WI38 (cell line): ENCODE measurements around the gene WWOX.

Experiments used
- H3K4me3 ChIP-seq: 2 replicates; pipeline ENCODE4 v1.5.1; 2011; ENCODE audit warnings: low read depth, mild to moderate bottlenecking, control low read depth, low read length
- TF ChIP-seq, protein P1 (sequence below): IDR thresholded peaks from 2 replicates; pipeline ENCODE4 v1.5.1; 2012; ENCODE audit warnings: low read depth, mild to moderate bottlenecking, control low read depth, low read length

Gene WWOX

DNA sequence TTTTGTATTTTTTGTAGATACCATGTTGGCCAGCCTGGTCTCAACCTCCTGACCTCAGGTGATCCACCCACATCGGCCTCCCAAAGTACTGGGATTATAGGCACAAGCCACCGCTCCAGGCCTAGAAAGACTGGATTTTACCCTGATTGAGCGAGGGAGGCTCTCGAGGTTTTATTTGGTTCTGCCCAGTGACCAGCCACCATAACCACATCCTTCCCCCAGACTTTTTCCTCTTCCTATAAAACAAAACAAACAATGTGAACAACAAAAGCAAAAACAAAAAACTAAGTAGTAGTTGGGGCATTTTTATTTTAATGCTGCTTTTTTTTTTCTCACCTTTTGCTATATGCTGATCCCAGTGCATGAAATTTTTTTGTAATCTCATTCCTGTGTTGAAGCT, 991.5 kb downstream of the WWOX start:
- TF ChIP-seq, protein P1, sequence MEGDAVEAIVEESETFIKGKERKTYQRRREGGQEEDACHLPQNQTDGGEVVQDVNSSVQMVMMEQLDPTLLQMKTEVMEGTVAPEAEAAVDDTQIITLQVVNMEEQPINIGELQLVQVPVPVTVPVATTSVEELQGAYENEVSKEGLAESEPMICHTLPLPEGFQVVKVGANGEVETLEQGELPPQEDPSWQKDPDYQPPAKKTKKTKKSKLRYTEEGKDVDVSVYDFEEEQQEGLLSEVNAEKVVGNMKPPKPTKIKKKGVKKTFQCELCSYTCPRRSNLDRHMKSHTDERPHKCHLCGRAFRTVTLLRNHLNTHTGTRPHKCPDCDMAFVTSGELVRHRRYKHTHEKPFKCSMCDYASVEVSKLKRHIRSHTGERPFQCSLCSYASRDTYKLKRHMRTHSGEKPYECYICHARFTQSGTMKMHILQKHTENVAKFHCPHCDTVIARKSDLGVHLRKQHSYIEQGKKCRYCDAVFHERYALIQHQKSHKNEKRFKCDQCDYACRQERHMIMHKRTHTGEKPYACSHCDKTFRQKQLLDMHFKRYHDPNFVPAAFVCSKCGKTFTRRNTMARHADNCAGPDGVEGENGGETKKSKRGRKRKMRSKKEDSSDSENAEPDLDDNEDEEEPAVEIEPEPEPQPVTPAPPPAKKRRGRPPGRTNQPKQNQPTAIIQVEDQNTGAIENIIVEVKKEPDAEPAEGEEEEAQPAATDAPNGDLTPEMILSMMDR, result no peak

DNA sequence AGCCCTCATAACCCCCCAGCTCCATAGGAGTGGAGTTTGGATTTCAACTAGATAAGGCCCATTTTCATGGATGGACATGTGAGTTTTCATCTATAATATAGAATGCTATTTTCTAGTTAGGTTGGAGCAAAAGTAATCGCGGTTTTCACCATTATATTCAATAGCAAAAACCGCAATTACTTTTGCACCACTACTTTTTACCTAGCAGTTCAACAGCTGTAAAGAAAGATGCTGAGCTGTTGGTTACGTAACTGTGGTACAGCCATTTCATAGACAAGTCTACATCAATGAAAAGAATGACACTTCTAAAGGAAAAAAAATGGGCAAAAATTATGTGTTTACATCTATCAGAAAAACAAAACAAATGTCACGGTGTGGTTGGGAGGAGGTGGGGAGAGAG, 993.4 kb downstream of the WWOX start:
- no peak overlapping the region for H3K4me3 ChIP-seq
- TF ChIP-seq, protein P1, result no peak

More for the DNA sequence above, 991.5 kb downstream of the WWOX start:
- H3K4me3 ChIP-seq, result no peak overlapping the region

DNA sequence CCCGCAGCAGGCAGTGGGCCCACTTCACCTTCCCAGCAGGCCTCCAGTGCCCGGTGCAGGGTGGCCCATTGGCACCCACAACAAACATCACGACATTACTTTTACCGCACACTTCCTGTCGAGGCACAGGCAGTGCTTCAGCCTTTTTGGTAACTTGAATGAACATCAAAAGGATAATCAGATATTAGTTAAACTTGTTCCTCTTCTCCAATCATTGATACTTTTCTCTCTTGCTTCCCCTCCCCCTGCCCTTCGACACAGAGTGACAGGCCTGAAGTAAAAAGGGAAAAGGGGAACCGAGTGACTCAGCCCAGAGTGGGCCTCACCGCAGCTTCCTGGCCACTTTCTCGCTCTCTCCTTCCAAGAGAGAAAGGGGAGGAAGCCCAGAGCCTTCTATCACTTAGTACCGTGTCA, 994.1 kb downstream of the WWOX start:
- no peak overlapping the region for H3K4me3 ChIP-seq
- TF ChIP-seq, protein P1, result no peak

DNA sequence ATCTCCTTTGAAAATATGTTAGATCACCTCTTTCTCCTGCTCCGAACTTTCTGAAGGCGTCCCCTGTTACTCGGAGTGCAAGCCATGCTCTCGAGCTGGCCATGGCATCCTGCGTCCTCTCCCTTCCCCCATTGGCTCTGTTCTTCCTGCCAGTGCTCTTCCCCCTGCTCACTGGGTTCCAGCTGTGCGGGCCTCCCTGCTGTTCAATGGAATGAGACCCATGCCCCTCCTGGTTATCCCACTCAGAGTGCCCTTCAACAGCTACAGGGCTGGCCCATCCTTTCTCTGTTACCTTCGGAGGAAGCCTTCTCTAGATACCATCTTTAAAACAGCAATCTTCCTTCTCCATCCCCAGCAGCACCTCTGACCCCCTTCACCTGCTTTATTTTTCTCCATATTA, 996.8 kb downstream of the WWOX start:
- TF ChIP-seq, protein P1, result no peak
- H3K4me3 ChIP-seq, result no peak overlapping the region

DNA sequence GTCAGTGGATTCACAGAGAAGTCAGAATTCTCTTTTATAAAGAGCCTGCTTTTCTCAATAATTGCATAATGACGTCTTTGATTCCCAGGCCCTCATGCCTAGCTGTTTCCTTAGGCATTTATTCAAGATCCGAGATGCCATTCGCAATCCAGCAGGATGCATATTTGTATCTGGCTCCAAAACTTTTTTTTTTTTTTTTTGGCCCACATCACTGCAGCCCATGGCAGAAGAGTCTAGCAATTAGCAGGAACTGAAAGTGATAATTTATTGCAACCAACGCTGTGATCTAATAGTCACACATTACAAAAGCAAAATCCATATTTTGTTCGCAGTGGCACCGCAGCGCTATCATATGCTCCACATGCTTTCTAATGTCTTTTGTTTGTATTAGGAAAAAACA, 997.7 kb downstream of the WWOX start:
- no peak overlapping the region for H3K4me3 ChIP-seq
- TF ChIP-seq, protein P1, result no peak

DNA sequence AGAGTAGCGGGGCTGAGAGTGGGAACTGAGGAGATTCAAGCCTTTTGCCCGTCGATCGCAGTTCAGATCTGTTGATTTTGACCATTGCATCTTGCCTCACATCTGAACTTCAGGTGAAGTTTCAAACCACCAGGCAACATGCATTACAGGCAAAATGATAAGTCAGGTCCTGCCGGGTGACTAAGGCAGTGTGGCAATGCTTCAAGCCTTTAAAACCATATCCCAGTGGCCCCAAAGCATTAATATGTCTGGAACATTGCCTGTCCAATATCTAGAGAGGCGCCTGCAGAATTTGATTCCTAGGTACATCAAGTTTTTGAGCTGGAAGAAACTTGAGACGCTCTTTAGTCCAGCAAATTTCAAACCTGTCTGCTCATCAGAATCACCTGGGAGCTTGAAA, 998.3 kb downstream of the WWOX start:
- TF ChIP-seq, protein P1, result no peak
- H3K4me3 ChIP-seq, result no peak overlapping the region

DNA sequence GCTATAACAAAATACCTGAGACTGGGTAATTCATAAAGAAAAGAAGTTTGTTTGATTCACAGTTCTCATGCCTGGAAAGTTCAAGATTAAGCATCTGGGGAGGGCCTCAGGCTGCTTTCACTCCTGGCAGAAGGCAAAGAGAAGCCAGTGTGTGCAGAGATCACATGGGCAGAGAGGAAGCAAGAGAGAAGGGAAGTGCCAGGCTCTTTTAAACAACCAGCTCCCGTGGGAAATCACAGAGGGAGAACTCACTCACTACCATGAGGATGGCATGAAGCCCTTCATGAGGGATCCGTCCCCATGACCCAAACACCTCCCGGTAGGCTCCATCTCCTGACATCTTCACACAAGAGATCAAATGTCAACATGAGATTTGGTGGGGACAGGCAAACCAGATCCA, 999.5 kb downstream of the WWOX start:
- TF ChIP-seq, protein P1, result no peak
- H3K4me3 ChIP-seq, result no peak overlapping the region
